ENCODE measurements around the gene CPA2.
"Not testable (repeated sequence)": the region's sequence is repeated elsewhere in the genome, so short reads cannot be mapped to it uniquely, and the experiment has no call there.

Gene CPA2

DNA sequence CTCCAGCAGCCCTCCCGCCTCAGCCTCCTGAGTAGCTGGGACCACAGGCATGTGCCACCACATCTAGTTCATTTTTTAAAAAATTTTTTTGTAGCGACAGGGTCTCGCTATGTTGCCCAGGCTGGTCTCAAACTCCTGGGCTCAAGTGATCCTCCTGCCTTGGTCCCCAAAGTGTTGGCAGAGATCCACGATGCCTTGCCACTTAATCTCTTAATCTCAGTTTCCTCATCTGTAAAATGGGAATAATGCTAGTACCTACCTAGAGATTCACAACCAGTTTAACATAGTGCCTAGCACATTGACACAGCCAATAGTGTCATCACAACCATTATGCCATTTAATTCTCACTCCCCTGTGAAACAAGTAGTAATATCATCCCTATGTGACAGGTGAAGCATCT is 21.5 kb downstream of the CPA2 start:
- DNase-seq, result no peak

DNA sequence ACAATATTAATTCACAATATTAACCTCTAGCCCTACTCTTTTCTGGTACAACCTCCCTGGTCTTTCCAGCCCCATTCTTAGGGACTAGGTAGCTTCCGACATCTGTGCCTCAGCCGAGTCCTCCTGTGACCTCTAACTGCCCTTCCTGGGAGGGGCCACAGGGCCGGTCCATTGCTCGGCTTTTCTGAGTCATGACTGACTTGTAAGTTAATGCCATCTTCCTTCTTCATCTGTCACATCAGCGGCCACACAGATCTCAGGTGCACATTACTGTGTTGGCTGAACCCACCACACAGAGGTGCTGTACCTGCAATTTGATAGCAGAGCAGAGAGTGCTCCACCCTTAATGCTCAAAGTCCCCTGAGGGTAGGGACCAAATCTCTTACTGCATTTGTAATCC is 22.2 kb downstream of the CPA2 start:
- DNase-seq, result no peak

DNA sequence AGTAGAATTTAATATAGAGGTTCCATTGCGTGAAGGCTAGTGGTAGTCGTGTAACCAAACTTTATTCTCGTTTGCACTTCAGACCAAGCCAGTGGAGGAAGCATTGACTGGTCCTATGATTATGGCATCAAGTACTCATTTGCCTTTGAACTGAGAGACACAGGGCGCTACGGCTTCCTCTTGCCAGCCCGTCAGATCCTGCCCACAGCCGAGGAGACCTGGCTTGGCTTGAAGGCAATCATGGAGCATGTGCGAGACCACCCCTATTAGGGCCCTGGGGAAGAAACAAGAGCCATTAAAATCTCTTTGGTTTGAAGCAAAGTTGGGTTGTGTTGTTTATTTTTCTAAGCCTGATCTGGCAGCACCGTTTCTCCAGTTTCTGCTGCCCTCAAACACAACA is 22.8 kb downstream of the CPA2 start:
- DNase-seq, result no peak

DNA sequence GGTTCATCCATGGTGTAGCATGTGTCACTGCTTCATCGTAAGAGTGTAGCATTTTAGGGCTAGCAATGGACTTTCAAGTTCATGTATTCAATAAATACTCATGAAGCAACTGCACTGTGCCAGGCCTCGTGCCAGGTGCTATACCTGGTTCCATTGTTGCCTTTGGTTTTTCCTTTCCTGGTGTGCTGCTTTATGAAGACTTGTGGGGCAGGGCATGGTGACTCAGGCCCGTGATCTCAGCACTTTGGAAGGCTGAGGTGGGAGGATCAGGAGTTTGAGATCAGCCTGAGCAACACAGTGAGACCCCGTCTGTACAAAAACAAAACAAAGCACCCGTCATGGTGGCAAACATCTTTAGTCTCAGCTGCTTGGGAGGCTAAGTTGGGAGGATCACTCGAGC is 24.1 kb downstream of the CPA2 start:
- DNase-seq, result no peak

DNA sequence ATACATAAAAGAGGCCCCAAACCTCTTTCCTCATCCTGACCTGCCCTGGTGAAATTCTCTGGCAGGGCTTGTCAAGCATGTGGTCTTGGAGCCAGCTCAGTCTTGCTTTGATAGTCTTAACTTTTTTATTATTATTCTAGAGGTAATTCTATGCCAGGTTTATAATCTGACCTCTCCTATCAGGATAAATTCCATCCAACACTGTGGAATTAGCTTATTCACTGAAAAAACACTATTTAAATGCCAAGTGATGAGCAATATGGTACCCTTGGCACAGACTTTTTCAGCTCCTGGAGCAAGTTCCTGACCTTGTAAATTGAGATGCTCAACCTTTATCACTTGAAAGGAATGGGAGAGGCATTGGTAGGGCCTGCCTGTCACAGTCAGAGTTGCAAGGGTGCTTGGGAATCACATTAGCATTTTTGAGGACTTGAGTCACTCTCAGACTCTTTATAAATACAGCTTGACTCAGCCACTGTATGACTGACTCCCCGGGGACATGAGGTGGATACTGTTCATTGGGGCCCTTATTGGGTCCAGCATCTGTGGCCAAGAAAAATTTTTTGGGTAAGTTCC is 26.1 kb downstream of the CPA2 start, which contains the start of gene CPA4:
CPA4 (plus strand) TSS at position 480 of the 576 bp plus-strand sequence; CDS start at position 500, 20 bp downstream.
- no peak for DNase-seq

DNA sequence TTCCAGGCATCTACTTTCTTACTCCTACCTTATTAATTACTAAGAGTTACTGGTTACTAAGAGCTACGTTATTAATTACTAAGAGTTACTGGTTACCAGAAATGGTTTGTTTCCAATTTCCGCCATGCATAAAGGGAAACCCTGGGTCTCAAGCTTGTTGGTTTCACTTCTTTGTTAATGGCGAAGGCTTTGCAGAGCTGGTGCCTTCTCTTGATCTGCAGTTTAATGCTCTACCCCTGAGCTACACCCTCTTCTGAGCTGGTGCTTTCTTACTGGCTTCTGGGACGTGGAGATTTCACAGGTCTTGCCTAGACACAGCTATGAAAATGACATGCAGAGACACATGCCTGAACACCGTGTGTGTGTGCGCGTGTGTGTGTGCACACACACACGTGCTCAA is 26.9 kb downstream of the CPA2 start:
- DNase-seq, result no peak

DNA sequence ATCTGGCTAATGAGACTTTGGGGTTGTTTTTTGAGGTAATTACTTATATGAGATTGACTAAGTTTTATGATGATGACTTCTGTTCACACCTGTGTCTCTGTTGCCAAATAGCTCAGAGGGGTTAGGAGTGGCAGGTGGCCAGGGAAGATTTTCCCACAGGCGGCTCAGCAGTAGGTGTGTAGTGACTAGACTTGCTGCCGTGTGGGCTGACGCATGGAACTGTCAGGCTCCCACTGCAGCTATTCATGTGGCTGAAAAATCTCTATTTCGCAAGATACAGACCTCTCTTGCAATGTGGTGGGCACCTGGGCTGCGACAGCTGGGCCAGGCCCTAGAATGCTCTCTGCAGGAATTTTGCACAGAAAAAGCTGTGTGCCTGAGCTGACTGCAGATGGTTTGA is 27.7 kb downstream of the CPA2 start:
- DNase-seq, result no peak

DNA sequence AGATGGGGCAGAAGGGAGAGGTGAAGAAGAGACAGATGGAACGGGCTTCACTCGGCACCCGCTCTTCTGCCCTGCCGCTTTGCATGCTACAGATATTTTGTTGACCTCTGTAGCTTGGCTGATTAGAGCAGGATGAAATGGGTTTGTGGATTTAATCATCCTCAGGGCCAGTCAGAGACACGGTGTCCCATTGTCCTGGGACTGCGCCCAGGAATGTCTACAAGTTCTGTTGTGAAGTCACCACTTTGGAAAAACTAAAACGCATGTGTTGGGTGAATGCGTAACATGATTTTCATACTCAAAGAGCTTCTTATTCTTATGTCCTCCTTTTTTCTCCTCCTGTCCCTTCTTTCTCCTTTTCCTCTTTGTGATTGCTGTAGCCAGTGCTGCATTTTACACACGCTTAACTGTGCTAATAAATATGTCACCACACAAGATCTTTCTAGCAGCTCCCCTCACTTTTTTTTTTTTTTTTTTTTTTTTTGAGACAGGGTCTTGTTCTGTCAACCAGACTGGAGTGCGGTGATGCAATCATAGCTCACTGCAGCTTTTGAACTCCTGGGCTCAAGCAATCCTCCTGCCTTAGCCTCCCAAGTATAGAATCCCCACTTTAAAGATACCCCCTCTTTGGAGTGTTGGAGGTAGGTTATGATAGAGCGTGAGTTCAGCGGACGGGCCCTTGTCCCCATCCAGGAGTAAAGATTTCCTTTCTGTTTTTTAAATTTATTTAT is 29.7 kb downstream of the CPA2 start:
- no peak for DNase-seq

DNA sequence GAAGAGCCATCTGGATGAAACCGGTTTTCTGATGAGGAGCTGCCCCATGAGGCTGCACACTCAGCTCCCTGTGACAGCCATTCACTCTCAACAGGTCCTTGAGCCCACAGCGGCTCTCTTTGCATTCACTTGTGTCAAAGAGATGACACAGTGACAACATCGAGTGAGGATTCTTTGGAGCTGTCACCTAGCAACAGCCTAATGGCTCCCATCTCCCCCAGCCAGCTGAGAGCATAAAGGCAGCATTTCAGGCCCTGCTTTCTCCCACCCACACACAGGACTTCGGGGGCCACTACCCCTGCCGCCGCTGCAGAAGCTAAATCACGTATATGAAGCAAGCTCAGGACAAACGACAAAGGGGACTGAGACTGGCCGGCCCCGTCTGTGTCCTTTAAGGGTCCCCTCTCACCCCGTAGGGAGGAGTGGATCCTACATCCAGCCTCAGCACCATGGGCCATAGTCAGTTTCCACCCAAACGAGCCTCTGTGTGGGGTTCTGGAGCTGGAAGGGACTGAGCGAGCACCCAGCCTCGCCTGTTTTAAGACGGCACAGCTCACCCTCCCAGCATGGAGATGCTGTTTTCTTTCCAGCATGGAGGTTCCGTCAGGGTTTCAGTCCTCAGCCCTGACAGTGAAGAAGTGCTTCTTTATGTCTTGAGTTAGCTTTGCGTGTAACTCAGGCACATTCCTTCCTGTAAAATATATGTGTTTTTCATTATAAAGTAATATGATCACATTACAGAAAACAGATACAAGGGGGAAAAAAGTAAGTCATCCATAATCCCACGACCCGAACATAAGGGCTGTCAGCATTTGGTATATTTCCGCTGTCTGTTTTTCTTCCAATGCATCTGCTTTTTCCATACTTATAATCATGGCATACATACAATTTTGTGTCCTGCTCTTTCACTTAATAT is 31.2 kb downstream of the CPA2 start:
- DNase-seq, result no peak

DNA sequence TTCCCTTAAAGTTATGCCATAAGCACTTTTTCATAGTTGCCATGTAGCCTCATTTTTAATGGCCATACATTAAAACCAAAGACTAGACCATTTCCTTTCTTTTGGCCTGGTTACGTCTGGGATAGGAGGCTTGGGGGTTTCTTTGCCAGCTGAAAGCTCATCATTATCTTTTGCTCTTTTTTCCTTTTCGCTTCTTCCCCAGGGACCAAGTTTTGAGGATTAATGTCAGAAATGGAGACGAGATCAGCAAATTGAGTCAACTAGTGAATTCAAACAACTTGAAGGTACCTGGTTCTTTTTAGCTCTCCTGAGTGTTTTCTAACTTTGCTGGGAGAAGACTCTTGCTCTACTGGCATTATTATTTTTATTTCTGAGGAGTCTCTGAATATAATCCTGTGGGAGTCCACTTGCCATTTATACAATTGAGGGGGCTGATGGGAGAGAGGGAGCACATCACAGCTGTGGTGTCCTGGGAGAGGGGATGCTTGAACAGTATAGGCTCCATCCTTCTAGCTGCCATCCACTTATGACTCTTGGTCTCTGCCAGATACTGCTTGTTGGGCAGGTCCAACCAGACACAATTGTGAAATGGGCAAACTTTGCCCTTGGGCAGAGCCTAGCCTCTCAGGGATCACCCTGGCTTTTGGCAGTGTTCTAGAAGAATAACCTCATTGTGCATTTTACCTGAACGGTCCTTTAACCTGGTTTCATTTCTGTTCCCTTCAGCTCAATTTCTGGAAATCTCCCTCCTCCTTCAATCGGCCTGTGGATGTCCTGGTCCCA is 32.1 kb downstream of the CPA2 start:
- DNase-seq, result no peak

DNA sequence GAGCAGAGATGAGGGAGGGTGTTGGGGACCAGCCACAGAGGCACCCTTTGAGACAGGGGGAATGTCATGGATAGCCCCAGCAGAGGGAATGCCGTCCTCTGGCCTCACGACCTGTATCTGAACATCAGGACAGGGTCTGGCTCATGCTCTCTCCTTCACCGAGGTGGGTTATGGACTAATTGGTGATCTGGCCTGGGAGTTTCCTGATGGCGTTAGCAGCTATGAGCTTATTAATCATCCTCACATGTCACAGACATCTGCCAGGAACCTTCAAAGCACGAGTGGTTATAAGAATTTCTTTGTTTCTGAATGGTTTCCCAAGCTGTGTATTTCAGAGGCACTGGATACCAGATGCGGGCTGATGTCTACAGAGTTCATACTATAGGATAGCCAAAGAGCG is 33.2 kb downstream of the CPA2 start:
- DNase-seq, result no peak

DNA sequence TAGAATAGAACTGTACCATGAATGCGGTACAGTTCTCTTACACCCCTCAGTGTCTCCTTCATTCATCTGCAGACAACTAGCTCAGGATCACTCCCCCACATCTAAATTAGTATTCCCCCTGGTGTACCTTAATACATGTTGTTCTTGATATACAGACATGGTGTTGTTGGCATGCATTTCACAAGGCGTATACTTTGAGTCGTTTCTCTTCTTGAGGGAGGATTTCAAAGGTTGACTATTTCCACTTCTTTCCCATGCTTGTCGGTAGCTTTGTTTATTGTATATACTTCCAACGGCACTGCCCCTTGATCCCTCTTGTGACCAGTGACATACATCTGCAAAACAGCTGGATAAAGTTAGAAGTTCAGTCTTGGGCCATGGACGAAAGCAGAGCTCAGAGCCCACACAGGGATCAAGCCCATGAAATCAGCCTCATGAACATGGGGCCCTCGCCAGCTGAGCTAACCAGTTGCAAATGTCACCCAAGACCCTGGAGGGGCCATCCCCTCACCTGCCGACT is 34.9 kb downstream of the CPA2 start:
- no peak for DNase-seq

DNA sequence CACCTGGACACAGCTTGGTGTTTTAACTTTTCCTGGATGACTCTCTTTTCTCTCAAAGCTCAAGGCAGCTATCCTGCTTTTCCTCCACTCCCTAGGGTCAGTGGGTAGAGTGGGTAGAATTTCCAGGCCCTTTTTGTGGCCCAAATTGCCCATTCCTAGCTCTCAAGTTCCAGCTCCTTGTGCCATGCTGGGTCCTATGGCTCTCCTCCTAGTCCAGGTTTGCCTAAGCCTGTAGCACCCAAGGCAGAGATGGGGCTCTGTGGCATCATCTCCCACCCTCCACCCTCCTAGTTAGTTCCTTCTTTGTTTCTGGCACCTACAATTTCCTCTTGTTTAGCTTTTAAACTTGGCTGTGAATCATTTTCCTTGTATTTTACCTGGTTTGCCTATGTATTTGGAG is 36.0 kb downstream of the CPA2 start:
- no peak for DNase-seq

DNA sequence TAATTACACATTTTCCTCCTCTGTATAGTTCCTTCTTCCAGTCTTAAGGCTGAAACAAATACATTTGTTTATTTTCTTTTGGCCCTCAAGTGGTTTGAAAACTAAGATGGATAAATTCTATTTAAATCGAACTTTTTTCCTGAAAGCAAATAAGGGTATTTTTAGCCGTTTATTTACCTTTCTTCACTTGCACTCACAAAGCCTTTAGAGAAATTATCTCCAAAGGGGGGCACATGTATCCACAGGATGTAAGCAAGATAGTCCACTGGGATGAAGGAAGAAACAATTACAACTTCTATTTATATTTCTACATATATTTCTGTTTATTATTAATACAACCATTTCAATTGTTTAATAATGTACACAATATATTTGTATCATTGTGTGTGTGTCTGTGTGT is 36.5 kb downstream of the CPA2 start:
- DNase-seq, result no peak

DNA sequence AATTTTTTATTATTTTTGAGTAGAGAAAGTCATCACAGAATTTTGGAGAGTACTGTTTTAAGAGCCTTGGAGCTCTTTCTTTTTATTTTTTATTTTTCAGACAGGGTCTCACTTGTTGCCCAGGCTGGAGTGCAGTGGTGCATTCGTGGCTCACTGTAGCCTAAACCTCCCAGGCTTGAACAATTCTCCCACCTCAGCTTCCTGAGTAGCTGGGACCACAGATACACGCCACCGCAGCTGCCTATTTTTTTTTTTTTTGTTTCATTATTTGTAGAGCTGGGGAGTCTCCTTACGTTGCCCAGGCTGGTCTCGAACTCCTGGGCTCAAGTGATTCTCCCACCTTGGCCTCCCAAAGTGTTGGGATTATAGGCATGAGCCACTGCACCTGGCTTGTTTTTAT is 36.9 kb downstream of the CPA2 start:
- no peak for DNase-seq

DNA sequence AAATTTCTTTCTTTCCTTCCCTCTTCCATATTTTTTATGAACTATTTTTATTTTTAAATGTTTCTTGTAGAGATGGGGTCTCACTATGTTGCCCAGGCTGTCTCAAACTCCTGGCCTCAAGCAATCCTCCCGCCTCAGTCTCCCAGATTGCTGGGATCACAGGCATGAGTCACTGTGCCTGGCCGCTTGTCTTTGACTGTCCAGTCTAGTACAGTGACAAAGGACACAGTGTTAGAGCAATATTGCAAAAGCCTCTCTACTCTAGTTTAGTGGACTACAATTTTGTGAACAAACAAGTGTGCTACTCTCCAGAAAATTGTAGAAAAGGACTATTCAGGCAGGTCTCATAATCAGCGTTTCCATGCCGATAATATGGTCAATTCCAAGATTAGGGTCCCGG is 37.3 kb downstream of the CPA2 start:
- DNase-seq, result no peak

DNA sequence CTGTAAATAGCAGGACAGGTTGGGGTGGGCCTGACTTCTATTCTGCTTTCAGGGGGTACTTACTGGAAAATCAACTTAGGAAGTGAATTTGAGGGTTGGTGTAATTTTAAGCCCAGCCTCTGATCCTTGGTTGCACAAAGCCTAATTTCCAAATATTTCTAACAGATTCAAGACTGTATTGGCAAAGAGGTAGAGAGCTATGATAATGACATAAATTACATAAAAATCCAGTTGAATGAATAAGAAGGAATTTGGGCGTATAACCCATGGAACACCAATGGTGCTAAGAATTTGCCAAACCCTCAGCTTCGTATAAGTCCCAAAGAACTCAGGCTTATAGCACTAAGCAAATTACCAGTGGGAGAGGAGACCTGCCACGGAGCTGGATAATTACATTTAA is 38.2 kb downstream of the CPA2 start:
- no peak for DNase-seq

DNA sequence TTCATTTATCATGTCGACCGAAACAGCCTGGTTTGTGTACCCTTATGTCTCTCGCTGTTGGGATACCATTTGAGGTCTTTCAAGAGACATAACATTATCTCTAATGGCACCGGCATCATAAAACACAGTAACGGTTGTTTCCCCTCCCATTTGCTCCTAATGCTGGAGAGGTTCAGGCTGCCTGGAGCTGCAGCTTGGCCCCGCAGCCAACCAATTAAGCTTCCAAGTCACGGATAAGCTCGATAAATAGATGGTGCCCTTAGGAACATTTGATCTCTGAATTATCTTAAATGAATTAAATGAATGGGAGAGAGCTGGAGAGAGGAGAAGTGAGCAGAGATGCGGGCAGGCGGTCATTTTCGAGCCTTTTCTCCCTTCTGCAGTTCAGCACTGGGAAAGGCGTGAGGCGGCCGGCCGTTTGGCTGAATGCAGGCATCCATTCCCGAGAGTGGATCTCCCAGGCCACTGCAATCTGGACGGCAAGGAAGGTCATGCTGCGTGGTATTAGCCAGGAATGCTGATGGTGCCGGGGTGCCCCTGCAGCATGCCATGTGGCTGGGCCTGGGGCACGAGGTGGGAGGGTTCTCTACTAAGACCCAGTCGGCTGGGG is 38.9 kb downstream of the CPA2 start:
- no peak for DNase-seq

DNA sequence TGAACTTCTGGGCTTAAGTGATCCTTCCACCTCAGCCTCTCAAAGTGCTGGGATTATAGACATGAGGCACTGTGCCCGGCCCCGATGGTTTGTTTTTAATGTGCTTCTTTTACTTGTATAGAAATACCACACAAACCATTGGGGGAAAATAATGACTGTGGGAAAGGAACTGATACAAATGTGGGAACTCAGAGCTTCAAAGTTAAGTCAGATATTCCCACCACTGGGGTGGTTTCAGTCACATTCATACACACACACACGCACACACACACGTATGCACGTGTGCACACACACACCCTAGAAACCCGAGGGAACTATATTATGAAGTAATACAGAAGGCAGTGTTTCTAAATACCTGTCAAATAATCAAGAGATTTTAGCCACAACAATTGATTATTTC is 43.3 kb downstream of the CPA2 start:
- no peak for DNase-seq

DNA sequence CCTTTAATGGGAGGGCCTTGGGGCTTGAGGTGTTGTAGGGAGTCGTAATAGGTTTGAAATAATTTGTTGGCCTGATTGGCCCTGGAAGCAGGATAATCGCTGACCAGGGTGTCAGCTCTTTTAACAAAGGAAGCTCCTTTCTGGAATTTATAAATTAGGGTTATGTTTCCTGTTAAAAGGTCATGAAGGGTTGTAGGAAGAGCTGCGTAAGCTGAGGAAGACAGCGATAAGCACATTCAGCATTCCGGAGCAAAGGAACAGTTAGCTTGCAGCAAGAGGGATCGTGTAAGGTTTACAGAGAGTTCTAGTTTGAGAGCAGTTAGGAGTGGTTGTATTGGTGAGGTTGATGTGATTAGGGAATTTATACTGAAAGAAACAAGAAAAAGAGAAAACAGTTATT is 47.6 kb downstream of the CPA2 start:
- no peak for DNase-seq

DNA sequence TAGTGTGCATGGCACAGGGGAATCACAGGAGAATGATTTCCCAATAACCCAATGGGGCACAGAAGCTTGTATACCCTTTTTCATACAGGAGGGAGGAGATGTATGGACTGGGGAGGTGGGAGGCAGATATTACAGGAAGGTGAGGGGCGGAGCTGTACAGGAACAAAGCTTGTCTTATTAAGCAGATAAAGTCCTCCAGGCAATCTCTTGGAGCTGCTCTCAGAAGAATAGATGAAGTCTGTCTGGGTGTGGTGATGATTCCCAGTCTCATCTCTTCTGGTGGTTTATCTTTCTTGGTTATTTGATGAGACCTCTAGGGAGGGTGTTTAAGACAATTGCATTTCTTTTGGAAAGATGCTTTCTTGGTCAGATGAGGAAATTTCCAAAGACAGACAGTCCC is 52.9 kb downstream of the CPA2 start:
- DNase-seq, result no peak

DNA sequence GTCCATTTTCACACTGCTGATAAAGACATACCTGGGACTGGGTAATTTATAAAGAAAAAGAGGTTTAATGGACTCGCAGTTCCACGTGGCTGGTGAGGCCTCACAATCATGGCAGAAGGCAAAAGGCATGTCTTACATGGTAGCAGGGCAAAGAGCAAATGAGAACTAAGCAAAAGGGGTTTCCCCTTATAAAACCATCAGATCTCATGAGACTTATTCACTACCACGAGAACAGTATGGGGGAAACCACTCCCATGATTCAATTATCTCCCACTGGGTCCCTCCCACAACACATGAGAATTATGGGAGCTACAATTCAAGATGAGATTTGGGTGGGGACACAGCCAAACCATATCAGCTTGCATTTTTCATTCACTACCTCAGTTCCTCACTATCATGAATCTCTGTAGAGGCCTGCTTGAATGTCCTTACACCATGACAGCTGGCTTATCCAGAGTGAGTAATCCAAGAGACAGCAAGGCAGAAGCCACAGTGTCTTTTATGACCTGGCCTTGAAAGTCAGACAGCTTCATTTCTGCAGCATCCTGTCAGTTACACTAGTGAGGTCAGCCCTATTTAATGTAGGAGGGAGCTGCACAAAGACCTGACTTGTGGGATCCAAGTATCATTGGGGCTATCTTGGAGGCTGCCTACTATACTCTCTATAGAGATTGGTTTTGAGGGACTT is 55.0 kb downstream of the CPA2 start:
- DNase-seq, result not testable (repeated sequence)
